HPDE6-E6E7 (cell line): ENCODE data around the gene ARAP2.
"Not testable (repeated sequence)": the region's sequence is repeated elsewhere in the genome, so short reads cannot be mapped to it uniquely, and the experiment has no call there.

Experiments
- DNase-seq: peaks from one replicate; pipeline ENCODE4 v3.0.0; 2011; ENCODE audit warnings: missing footprints; ENCODE audit errors: extremely low spot score

ARAP2 gene

DNA sequence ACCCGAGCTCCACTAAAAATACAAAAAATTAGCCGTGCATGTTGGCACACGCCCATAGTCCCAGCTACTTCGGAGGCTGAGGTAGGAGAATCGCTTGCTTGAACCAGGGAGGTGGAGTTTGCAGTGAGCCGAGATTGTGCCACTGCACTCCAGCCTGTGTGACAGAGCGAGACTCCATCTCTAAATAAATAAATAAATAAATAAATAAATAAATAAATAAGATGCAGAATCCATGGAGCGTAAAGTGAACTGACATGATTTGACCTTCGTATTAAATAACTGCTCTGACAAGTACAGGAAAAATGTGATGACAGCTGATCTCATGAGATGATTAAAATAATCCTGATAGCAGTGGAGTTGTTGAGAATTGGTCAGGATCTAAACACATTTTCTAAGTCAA lies 62.0 kb downstream of the ARAP2 start:
- DNase-seq: not testable (repeated sequence)

DNA sequence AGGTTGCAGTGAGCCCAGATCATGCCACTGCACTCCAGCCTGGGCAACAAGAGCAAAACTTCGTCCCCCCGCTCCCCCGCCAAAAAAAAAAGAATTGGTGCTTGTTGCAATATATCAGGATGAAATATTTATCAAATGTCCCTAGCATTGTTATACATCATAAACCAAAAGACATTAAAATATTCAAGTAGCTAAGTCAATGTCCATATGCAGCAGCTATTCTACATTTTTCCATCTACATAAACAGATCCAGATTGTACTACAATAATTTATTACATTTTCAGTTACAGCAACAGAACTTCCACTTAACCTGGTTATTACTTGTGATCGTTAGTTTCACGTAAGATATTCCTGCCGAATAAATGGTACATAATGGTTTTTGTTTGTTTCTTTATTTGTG lies 64.1 kb downstream of the ARAP2 start:
- DNase-seq: no peak

DNA sequence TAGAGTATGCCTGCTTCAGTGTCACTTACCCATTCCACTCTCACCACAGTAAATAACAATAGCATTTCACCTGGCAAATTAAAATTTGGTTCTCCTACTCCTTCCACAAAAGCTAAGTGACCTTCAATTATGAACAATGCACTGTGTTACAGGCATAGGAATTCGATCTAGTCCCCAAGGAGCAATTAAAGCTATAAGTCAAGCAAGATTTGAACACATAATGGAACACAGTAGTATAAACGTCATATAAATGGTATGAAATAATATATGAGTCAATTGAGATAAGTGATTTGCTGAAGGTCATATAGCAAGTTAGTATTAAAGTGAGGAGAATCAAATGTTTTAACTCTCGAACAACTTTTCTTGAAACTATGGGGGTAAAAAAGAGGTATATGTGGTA lies 65.8 kb downstream of the ARAP2 start:
- DNase-seq: no peak

DNA sequence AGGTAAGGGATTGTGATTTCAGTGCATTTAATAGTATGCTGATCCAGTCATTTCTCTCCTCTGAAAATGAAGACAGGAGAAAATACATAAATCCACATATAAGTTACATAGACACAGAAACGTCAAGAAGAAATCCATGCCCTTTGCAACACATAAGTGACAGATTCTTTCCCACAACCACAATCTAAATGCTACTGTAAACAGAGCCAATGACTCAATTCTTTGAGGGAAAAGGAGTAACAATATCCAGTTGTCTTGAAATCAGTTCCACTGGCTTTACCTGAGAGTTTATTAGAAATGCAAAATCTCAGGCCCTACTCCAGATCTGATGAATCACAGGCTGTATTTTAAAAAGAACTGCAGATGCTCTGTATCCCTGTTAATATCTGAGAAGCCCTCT lies 66.4 kb downstream of the ARAP2 start:
- DNase-seq: no peak

DNA sequence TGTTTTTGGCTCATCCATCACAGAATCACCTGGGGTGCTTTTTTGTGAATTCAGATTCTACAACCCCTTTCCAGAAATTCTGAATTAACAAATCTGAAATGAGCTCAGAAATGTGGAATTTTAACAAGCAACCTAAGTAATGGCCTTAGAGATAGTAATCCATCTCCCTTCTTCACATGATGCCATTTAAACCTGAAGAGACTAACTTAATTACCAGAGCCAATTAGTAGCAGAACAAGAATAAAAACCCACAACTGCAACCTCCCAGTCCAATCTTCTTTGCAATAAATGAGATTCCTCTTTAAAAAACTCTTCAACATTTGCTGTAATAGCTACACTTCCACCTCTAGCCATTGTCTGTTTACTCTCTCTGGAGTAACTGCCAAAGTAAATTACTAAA lies 69.7 kb downstream of the ARAP2 start:
- no peak for DNase-seq

DNA sequence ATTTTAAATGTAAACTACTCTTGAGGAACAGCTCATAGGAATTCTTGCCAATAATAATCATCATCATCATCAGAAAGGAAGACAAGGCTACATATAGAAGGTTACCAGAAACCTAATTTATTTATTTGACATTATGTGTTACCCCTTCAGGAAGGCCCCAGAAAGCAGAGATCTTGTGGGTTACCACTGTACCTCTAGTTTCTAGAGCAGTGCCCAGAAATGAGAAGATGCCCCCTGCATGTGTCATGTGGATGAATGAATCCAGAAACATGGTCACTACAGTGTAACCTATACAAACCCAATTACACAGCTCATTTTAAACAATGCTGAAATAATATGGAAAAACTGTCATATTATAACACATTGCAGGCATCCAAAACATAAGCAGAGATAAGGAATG lies 70.4 kb downstream of the ARAP2 start:
- no peak for DNase-seq

DNA sequence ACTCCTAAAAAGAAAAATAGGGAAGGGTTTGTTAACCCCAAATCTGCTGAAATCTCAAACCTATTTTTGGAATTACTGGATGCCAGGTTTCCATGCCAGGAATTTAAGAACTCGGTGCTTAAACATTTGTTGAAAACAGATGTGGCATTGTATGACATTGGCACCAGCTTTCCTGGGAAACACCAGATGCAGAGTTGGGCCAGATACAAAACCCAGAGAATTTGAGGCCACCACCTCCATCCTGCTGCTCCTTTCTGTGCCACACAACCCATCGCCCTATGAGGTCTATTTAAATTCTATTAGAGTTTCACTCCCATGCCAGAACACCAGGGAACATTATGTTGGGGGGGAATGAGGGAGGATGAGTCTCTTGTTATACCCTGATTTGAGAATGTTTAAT lies 71.7 kb downstream of the ARAP2 start:
- DNase-seq: no peak

DNA sequence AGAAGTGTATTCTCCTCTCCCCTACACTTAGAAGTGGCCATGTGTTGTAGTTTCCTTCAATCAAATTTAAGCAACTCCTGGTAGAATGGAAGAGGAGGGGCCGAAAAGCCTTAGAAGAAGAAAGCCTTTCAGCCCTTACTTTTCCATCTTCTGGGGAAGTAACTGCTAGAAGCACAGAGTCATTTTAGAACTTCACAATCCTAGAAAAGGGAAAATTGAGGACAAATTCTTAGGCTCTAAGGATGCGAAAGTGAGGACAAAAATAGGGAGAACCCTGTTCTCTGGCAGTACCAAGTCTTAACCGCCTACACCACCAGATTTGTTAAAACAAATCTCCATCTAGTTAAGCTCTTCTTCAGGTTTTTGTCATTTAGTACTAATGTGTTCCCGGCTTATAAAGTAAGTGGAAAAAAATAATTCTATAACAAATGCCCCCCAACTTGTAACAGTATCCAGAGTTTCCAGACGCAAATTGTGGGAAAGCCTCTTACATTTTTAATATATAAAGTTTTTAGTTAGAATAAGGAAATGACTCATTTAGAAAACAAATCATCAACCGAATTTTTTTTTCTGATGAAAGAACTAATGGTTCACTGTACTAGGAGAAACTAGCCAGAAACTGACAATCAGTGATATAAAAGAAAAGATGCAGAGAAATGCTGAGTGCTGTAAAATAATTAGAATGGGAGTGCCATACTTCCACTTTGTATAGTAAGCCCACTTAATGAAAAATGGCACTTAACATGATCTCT lies 76.0 kb downstream of the ARAP2 start:
- DNase-seq: no peak

DNA sequence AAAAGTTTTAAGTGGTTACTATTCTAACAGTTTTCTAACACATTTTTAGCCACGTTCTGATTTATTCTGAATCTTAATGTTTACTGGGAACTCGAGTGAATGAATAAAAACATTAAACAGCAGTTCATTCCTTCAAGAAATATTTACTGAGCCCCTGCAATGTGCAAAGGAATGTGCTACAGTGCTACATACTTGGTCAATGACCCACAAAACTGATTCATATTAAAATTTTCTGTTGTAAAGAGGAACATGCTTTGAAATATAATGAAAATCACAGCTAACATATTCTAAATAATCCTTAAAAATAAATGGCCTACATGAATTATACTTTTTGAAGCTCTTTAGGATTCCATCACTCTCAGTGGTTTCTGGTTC lies 78.7 kb downstream of the ARAP2 start:
- no peak for DNase-seq

DNA sequence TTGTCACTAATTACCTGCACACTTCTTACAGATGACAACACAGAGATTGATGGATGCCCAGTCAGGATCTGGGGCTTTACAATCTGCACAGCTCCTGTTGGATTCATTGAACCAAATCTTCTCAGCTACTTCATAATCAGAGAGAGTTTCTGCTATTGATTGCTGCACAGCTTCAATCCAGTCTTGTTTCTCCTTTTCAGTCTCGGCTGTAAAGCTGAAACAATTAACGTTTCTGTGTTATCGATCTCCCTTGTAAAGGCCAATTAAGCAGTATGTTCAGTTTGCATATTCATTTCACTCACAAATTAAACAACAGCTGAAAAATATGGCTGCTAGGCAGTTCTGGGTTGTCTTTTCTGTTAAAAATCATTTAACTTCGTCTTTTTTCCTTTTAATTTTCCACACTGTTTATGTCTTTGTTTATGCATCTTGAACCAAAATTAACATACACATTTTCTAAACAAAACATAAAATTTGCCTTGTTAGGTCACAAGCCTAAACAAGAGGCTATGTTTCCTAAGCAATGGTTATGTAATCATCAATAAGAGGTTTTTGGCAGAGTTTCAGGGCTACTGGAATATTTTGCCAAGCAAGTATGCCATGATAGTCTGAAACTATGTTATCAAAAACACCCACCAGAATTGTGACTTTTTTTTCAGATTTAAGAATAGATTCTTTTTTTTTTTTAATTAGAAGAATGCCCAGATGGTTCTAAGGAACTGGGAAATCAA lies 79.2 kb downstream of the ARAP2 start:
- DNase-seq: no peak

DNA sequence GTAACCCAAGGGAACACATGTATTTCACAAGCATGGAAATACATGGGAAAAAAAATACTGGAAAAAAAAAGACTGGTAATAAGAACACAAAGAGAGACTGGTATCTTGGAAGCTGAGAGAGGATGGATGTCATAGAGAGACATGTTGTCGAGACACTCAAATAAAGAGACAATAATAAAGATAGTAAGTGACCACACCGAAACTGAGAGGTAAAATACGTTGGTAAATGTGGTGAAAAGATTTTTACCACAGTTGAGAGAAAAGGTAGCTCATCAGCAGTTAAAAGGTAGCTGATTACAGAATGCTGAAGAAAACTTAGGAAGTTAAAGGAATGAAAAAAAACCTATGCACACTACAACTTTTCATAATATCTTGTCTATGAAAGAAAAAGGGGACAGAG lies 81.1 kb downstream of the ARAP2 start:
- DNase-seq: no peak

DNA sequence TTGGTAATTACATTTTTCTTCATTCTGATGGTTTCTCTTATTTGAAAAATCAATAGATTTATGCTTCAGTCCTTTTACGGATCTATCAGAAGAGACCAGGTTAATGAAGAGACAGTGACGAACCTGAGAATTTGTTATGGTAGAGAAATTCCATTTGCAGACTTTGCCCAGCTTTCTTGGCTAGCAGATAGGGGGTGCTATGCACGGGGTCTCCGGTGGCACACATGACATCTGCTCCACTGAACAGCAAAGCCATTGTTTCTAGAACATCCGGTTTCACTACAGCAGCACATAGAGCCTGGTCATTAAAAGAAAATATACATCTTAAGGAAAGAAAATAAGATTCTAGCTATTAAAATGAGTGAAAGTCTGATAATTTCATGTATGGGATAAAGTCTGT lies 85.1 kb downstream of the ARAP2 start:
- no peak for DNase-seq

DNA sequence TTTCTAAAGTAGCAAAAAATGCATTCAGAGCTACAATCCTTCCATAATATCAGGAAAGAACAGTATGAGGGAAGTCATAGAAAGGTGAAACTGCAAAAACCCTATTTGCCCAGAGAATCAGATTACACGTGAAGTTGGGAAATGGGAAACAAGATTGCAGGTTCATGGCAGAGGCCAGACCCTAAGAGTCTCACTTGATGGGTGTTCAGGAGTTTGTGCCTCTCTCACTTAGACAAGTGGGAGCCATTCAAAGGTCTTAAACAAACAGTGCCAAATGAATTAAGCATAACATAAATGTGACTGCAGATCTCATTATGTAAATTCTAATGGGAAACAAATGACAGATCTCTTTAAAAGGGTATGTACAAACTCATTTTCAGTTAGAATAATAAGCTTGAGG lies 91.6 kb downstream of the ARAP2 start:
- DNase-seq: no peak

DNA sequence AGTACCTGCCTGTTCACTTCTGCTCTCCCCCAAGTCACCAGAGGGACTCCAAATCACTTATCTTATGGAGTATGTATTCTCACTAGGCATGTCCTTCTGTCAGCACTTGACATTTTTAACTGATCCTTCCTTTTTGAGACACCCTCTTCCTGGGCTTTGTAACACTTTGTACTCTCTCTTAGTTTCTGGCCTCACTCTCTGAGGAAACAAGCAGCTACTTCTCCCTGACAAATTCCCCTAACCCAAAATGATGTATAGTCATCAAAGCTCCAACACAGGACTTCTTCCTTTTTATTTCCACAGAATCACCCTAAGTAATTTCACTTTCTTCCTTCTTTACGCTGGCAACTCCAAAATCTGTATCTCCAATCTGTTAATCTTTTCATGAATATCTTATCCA lies 101.8 kb downstream of the ARAP2 start:
- no peak for DNase-seq

DNA sequence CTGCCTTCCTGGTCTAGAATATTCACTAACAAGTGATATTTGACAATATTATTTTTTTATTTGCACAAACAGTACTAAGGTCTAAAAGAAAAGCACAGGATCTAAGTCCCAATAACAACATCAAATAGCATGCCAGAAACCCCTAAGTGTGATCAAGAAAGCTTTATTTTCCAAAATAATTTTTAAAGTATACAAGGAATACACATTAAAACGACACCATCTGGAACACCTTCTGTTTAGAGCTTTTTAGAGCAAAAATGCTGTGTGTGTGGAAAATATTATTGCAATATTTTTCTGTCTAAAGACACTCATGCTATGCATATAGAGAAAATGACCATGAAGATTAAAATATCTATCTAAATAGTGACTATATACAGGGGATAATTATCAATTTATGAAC lies 103.1 kb downstream of the ARAP2 start:
- no peak for DNase-seq

DNA sequence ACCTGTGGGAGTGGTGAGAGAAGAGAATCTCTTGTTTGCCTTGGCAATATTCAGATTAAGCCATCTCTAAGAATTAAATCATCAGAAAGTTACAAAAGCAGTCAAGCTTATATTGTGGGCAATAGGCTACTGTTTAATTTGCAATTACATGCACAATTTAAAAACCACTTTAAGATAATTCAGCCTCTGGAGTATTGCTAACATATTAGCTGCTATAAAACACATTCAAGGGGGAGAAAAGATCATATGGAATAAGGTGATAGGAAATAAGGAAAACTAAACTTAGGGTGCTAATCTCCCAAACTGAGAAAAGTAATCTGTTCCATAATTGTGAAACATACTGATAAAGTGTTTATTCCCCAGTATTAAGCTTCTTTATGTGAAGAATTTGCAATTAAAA lies 103.9 kb downstream of the ARAP2 start:
- no peak for DNase-seq

DNA sequence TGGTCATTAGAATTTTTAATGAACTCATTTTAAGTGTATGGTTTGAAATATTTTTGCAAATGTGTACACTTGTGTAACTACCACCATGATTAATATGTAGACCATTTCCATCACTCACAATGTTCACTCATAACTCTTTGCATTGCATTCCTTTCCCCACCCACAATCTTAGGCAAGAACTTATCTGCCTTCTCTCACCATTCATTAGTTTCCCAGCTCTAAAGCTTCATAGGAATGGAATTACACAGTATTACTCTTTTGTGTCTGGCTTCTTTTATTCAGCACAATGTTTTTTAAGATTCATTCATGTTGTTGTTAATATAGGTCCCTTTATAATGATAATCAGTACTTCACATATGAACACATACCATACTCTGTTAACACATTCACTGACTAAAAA lies 106.1 kb downstream of the ARAP2 start:
- DNase-seq: no peak

DNA sequence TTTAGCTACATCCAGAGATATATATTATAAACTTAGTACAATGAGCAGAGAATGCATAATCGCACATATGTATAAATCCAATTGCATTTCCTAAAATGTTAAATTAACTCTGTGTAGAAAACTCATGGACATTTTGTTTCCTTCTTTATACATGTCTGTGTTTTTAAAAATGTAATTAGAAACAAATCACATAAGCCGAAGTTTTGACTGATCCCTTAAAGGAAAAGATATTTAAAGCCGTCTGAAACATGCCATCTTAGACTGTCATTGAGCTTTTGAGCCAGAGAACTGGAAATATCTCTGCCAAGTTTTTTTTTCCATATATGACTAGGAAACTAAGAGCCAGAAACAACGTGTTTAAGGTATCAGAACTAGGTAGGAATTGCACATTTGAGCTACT lies 107.0 kb downstream of the ARAP2 start:
- DNase-seq: no peak

DNA sequence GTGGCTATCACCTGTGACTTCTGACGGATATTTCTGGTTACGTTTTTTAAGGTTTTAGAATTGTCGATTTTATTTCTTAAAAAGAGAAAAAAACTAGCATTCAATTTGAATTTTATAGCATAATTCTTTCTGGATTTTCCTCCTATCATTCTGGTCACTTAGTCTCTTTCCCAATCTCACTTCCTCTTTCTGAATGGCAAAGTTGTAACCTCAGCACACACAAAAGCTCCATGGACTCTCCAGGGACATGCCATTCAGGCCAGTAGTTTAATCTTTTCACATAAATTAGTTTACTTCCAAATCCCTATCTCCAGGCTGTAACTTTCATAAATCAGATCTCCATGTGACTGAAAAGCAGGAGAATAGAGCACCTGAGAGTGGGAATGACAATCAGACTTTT lies 110.7 kb downstream of the ARAP2 start:
- DNase-seq: no peak

DNA sequence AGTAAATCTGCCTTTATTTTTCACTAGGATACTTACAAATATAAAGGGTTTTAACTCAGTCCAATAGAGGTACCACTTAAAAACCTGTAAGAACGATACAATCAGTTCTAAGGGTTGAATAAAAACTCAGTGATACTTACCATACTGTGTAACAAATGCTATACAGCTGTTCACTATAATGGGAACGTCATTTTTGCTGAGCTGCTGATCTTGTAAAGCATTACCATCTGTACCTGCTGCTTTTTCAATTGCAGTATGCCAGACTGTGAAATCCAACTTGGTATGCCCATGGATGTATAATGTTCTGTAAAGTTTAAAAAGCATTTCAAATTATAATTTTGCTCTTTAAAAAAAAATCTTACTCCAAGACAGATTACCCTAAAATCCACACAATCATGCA lies 111.2 kb downstream of the ARAP2 start:
- no peak for DNase-seq

DNA sequence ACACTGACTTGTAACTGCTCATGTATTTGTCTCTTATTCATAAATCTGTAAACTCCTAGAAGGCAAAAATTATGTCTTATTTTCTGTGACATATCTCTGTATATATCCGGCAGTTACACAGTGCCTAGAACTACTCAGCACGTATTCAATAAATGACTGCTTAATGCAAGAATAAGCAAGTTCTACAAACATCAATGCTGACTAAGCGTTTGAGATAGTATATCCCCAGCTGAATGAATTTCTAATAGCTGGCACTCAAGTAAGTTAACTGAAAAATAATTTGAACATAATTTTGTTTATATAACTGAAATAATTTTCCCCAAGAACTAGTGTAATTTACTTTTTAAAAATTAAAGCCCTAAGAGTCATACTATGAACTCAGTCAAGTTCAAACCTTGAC lies 113.7 kb downstream of the ARAP2 start:
- DNase-seq: no peak

DNA sequence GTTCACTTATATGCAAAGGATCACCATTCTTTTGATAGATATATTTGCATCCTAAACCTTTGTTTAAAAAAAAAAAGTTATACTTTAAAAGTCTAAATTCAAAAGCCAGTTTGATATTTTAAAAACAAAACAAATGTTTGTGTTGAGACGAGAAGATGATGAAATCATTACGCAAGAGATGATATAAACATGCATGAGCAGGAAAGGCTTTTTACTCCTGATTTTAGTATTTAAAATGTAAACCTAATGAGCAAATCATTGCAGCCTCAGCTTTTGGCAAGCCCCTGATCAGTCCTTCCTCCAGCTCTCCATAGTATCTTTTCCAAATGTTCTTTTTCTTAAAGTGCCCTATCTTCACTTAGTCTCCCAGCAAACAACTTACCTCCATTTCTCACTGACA lies 115.6 kb downstream of the ARAP2 start:
- DNase-seq: no peak

DNA sequence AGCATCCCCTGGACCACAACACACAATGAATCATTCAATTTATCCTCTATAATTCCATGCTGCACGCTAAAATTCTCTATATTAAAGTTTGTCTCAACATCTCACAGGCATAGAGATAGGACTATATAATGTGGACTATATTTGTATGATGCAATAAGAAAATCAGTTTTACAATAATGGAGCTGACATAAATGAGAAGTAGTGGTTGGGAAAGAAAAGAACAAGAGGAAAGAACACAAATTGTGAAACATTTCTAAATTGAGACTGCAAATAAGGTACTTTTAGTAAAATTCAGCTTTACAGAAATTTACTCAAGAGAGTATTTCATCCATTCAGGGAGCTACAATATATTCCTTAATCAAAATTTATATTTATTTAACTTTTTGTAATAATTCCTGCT lies 120.4 kb downstream of the ARAP2 start:
- no peak for DNase-seq

DNA sequence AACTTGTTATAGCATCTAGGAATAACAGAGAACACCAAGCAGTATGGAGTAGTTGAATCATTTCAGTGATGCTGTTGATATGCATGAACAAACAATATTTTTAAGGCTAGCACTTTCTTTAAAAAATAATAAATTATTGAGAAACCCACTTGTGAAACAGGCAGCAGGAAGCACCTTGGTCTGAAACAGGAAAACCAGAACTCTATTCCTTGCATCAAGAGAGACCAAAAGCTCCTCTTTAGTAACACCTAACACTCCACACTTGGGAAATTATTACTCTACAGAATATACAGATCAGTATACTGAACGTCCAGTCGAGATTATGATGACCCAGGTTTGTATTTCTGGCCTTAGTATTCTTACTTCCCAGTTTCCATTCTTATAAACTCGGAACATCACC lies 129.0 kb downstream of the ARAP2 start:
- DNase-seq: no peak
